ENCODE data around the gene SV2C.

- no peak for TF ChIP-seq CTCF (IDR thresholded peaks at IDR 0.05)
- no peak for TF ChIP-seq POLR2A (IDR thresholded peaks at IDR 0.05)
Observed at GRCh38 chr5:76389513-76390154, 306.5 kb downstream of the SV2C start.

Data from heart left ventricle (tissue), 13 donors.